ENCODE measurements around the gene MOSPD3.
"Not testable (repeated sequence)": the region's sequence is repeated elsewhere in the genome, so short reads cannot be mapped to it uniquely, and the experiment has no call there.

Gene MOSPD3, protein sequence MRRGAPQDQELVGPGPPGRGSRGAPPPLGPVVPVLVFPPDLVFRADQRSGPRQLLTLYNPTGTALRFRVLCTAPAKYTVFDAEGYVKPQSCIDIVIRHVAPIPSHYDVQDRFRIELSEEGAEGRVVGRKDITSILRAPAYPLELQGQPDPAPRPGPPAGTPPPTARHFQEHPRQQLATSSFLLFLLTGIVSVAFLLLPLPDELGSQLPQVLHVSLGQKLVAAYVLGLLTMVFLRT

DNA sequence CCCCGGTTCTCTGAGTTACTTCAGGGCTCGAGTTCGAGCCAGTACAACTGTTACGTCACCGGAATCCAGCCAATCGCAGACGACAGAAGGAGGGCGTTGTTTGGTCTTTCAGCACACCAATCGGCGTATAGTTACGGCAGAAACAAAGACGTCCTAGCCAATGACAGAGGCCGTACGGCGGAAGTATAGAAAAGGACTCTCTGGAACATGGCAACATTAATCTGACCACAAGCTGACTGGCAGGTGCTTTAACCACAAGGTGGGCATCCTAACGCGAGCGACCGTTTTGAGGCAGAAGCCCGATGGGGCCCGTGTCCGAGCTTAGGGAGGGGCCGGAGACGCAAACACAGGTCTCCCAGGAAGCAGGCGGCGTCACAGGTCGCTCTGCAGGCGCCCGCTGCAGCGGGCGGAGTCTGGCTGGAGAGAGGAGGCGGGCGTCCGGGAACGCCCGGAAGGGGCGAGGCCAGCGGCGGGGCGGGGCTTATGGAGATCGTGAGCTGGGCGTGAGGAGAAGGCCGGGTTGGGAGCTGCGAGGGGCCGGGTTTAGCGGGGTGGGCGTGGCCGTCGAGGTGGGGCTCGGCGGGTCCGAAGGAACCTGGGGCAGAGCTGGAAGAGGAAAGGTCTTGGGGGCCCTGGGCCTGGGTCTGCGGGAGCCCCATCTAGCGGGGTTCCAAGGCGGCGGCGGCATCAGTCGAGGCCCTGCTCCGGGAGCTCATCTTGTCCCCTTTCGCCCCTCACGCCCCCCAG, at the start of gene MOSPD3:
MOSPD3 (plus strand) TSS at position 558 of the 747 bp plus-strand sequence. CDS start 252 bp downstream, outside the sequence.
- in situ Hi-C loops (cut with MboI; ENCODE audit: low sequenced_read_pairs): no loop called here

DNA sequence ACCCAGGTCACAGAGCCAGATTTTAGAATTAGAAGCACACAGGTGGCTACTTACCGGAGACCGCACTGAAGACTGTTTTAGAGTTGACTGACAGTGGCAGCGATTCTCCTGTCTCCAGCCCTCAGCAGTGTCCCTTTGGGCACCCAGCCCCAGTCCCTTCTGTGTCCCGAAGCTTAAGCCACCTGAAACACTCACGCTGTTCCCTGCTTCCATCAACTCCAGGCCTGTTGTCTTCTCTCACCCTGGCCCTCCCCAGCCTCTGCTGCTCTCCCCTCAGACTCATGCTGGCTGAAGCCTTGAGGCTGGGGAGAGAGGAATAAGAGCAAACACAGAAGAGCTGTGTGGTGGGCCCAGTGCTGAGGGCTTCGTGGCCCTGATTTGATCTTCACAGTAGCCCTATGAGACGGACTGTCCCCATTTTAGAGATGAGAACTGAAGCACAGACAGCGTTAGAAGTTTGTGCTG, 49.2 kb upstream of the MOSPD3 start:
- in situ Hi-C loops (cut with MboI; ENCODE audit: low sequenced_read_pairs): no loop called here

DNA sequence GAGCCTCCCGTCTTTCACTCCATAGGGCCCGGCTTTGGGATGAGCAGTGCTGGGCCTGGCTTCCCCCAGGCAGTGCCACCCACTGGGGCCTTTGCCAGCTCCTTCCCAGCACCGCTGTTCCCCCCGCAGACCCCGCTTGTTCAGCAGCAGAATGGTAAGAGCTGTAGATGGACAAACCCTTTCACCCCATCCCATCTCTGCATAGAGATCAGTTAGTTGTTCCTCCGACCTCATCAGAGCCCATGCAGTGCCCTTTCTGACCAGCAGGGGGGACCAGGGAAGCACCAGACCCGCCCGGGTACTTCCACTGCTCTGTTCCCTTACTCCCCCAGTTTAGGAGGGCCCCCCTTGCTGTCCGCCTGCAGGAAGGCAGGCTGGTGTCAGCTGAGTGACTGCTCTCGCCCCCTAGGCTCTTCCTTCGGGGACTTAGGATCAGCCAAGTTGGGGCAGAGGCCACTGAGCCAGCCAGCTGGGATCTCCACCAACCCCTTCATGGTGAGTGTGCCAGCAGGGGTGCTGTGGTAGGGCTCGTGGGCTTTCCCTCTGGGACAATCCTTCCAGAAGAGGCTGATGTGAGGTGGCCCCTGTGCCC, 48.4 kb upstream of the MOSPD3 start:
- in situ Hi-C loops (cut with MboI; ENCODE audit: low sequenced_read_pairs): no loop called here

DNA sequence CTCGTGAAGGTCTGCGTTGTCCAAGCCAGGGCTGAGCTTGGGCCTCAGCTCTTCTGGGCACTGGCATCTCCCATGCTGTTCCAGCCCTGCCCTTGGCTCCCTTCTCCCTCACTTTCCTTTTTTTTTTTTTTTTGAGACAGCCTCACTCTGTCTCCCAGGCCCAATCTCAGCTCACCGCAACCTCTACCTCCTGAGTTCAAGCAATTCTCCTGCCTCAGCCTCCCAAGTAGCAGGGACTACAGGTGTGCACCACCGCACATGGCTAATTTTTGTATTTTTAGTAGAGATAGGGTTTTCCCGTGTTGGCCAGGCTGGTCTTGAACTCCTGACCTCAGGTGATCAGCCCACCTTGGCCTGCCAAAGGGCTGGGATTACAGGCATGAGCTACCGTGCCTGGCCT, 47.9 kb upstream of the MOSPD3 start:
- in situ Hi-C loops (cut with MboI; ENCODE audit: low sequenced_read_pairs): not testable (repeated sequence)

DNA sequence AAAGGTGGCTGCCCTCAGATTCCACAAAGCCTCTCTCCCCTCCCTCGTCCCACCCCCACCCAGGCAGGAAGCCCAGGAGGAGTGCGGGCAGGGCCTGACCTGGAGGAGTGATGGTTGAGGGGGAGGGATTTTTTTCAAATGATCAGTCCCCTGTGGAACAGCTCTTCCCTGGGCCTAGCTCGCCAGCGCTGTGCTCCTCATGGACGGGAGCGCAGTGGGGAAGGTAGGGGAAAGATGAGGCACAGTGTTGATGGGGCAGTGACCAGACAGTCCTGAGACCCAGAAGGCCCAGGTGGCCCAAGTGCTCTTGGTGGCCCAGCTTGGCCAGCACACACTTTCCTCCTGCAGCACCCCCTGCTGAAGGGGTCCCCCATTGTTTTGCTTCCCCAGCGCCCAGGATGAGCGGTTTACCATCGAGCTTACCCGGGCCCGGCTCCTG, 47.2 kb upstream of the MOSPD3 start:
- in situ Hi-C loops (cut with MboI; ENCODE audit: low sequenced_read_pairs): no loop called here

DNA sequence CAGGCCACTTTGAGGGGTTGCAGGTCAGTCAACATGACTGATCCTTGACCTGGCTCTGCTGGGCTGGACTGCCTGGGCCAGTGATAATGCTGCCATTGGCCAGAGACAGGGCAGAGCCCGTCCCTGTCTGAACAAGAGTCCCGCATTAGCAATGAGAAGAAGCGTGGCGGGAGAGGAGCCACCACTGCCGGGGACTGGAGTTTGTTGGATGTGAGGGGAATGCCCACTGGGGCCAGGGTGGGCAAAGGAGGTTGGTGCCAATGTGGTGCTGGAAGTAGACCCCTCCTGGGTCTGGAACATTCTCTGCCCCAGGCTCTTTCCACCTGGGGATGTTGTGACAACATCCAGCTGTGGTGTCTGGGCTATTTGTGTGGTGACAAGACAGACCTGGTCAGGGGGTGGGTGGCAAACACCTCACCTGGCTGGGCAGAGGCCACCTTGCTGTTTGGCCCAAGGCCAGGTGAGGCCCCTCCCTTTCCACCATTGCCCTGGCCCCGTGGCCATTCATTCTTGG, 46.3 kb upstream of the MOSPD3 start:
- in situ Hi-C loops (cut with MboI; ENCODE audit: low sequenced_read_pairs): no loop called here

DNA sequence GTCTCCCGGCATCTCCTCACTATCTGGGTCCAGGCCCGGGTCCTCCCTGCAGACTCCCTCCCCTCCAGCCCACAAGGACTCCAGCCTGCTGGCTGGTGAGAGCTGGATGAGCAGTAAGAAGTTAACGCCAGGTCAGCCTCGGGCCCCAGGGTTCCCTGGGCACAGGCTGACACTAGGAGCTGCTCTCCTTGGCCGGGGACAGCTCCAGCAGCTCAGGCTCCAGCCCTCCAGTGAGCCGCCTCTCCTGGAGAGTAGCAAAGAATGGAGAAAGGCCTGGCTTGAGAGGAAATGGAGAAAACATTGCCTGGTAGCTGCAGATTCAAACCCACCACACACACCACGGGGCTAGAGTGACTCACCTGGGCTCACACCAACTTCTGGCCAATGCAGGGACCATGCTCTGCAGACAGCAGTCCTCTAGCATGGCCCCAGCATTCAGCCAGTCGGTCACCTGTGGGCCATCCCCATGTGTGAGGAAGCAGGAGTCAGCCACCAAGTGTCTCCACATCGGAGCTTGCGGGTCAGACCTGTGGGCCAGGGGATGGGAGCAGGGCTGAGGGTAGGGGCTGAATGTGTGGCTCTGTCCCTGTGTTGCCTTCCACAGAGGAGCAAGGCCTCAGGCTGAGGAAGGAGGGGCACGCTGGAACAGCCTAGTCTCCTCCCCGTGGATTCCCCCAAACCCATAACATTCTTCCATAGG, 45.2 kb upstream of the MOSPD3 start:
- in situ Hi-C loops (cut with MboI; ENCODE audit: low sequenced_read_pairs): no loop called here

DNA sequence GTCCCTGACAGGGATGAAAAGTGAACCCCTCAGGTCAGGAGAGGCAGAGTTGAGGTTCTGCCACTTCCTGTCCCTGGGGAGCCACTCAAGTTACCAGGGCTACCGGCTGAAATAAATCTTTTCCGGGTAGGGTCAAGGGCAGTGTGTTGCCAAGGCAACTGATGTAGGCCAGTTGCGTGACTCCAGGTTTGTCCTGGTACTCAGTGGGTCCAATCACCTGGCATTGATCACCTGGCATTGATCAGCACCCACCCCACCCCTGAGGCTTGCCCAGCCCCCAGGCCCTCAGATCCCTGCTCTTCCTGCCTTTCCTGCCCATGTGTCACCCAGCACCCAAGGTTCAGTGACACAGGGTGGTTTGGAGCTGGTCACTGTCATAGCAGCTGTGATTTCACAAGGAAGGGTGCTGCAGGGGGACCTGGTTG, 44.6 kb upstream of the MOSPD3 start:
- in situ Hi-C loops (cut with MboI; ENCODE audit: low sequenced_read_pairs): no loop called here

DNA sequence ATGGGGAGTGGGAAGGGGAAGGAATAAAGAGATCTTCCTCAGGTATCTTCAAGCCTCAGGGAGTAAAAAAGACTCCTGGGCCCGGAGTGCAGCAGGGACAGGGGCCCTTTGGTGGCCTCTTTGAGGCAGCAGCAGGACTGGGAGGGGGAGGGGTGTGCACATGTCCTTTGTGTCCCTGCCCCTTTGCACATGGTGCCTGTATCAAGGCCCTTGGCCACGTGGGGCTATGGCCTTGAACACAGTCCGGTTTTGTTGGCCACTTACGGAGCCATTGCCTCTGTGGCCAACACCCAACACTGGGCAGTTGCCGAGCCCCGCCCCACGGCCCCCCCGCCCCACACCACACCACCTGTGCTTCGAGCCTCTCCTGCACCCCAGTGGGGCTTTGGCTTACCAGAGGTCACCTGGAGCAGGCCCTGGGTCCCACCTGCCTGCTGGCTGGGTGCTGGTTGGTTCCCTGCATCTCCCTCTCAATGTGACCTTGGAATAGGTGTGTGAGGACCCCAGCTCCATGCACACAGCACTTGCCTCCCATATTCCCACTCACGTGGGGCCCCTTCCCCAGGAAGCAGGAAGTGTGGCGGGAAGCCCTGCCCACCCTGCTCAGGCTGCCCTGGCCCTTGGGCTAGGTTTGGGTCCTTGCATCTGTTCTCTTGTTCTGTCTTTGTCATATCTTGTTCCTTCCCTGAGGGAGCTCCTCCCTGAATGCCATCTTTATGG, 44.0 kb upstream of the MOSPD3 start:
- in situ Hi-C loops (cut with MboI; ENCODE audit: low sequenced_read_pairs): no loop called here

DNA sequence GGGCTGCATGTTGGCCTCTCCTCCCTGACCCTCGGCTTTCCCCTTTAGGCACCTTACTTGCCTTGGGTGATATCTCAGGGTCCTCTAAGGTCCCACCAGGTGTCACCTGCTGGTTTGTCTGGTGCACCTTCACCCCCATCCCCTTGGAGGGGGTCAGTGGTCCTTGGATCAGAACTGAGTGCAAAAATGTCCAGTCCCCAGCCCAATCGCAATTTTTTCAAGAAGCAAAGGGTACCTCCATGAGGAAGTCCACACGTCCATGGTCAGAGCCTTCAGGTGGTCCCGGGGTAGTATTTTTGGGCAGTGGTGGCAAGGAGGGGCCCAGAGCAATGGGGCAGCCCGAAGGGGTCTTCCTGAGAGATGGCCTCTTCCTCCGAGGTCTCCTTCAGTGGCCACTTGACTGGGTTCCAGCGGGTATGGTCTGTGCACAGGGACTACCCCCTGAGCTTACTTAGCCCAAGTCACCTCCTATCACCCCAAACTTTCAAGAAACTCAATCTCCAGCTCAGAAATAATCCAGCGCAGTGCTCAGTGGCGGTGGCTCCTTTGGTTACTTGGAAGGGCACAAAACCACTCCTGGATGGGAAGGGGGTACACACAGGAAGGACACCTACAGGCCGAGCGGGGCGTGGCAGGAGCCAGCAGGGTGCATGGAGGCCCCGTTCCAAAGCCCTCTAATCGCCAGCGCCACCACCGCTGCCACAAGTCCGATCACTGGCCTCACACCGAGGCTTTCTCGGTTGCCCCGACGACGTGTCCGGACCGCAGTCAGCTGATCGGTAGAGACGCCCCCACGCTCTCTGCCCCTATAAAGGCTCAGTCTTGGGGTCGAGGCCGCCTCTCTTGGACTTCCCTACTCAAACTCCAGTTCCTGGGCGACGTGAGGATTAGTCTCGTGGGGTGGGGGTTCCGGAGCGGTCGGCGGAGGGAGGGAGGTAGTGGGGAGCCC, 43.2 kb upstream of the MOSPD3 start:
- in situ Hi-C loops (cut with MboI; ENCODE audit: low sequenced_read_pairs): no loop called here

DNA sequence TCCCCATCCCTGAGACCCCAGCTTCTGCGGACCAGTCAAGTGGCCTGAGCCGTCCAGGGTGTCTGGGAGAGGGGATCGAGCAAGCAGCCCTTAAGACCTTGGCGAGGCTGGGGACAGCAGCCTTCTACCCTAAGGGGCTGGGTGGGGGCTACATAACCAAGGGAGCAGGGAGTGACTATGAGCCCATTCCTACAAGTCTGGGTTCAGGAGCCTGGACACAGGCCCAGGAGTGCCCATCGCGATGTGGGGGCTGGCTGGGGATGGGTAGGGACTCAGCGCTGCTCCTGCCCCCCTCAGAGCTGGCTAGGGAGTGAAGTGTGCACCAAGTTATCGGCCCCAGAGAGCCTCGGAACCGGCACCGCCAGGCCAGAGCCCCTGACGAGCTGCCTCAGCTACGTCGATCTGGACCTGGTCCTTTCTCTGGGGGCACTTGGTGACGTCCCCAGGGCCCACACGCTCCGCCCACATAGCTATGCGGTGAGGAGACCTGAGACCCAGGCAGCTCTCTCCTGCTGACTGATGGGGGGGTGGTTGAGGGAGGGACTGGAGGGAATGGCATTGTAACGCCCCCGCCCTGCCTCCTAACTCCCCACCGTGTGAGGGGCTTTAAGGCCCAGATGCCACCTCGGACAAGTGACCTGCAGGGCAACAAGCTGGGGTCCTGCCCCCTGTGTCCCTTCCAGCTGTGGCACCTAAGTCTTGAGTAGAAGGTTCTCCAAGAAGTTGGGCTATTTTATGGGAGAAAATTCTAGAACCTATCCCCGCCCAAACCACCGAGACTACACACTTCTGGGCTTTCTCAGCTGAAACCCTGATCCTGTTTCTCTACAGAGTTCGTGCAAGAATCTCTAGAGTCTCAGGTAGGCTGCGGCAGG, 41.1 kb upstream of the MOSPD3 start:
- in situ Hi-C loops (cut with MboI; ENCODE audit: low sequenced_read_pairs): no loop called here

DNA sequence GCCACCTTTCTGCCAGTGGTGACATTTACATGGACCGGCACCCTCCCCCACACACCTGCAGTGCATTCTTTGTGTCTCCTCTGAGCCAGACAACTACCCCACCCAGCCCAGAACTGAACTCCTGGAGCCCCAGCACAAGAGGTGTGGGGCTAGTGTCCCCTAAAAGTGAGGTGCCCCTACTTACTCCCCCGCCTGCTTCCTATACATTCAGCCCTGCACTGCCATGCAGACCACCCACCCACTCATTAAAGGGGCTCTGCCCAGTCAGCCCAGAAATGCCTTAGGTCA, 40.6 kb upstream of the MOSPD3 start:
- in situ Hi-C loops (cut with MboI; ENCODE audit: low sequenced_read_pairs): no loop called here

DNA sequence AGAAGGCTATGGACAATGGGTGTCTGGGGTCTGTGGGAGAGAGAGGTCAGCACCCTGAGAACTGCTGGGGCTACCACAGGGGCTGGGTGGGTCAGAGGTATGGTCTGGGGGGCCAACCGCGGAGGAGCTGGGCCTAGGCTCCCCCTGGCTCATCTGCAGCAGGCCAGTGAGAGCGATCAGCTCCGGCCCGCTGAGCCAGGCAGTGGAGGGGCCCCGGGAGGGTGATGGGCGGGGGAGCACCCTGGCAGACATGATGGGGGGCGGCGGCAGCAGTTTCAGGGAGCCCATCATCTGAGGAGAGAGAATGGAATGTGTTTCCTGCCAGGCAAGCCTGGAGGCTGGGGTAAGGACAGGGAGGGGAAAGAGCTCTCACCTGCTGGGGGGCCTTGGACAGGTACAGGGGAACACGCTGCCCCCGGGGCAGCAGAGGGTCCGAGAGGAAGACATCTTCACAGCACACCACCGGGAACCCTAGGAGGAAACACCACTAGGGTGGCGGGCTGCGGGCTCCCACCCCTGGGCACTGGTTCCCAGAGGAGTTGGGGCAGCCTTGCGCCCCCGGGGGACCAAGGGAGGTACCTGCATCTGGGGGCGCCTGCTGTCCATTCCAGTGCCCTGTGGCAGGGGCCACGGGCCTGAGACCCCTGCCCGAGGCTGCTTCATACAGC, 39.9 kb upstream of the MOSPD3 start:
- in situ Hi-C loops (cut with MboI; ENCODE audit: low sequenced_read_pairs): no loop called here

DNA sequence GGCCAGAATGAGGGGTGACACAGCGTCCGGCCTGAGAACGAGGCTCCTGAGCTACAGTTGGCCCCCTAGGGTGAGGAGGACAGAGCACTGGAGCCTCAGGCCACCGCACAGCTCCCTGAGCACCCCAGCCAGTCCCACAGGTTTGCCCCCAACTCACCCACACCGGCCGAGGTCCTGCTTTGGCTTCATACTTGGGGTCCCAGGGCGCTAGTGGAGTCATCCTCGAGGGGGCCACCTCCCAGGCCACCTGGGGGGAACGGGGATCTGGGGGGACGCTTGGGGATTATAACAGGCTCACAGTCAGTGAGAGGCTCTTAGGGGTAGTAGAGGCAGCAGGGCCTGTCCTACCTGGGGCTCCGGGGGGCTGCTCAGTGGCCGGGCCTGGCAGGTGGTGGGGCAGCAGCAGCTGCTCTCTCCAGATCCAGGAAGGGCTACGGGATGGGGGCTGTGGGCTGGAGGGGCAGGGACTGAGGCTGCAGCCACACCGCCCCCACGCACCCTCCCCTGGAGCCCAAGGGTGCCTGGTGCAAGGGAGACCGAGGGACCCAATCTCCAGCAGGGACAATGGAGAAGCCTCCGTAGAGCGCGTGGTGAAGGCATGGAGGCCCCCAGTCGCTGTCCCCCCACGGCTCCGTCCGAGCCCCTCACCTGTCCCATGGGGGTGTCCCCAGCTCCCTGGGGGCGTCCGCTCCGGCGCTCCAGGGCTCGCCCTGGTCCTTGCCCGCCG, 39.2 kb upstream of the MOSPD3 start:
- in situ Hi-C loops (cut with MboI; ENCODE audit: low sequenced_read_pairs): no loop called here

DNA sequence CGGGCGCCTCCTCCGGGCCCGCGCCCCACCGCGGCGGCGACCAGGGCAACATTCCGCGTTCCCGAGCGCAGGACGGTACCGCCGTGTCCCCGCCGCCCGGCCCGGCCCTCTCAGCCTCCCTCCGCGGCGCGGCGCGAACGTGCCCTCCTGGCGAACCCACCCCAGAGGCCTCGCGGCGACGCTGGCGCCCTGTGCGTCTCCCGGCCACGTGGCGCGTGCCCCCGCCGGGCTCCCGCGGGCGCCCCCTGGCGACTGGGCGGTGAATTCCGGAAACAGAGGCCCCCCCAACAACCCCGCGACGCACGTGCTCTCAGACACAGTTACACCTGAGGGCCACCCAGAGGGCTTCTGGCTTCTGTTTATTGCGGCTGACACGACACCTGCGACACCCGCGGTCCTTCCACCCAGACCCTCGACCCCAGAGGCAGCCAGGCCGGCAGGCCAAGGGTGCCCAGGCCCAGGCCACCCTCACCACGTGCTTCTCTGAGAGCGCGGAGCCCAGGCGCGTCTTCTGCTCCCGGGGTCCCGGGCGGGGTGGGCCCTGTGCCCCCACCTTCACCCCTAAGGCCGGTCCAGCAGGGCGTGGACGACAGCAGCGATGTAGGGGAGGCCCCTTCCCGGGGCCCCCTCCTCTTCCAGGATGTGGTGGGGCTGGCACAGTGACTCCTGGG, 38.5 kb upstream of the MOSPD3 start, which contains the start of gene SAP25:
SAP25 (minus strand) TSS at position 210 of the 671 bp plus-strand sequence; CDS start at position 52, 158 bp downstream.
- in situ Hi-C loops (cut with MboI; ENCODE audit: low sequenced_read_pairs): no loop called here

DNA sequence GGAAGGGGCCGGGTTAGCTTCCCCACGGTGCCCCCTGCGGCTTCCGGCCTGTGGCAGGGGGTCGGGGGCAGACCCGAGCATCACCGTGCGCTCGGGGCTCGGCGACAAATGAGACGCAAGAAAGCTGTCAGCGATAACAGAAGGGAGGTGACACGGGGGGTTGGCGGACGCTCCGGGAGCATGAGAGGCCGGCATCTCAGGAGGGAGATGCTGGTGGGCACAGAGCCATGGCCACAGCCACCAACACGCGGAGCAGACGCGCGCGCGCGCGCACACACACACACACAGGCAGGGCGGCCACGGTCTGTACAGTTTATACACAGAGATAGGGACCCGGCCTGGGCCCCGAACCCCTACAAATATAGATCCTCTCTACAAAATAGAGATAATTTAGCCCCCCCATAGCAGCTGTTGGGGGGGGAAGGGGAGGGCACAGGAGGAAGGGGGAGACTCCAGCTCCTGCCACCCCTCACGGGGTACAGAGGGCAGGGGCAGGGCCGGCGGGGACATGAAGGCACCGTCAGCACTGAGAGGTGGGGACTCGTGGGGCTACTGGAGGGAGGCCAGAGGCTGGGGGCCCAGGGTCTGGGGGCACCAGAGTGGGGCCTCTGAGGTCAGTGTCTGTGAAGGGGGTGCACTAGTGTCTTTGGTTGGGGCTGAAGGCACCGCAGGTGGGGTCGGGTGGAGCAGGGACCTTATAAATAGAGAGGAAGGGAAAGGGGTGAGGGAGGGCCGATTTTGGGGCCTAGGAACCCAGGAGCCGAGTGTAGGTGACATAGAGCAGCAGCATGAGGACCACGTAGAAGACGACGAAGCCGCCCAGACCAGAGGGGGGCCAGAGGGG, 37.8 kb upstream of the MOSPD3 start:
- in situ Hi-C loops (cut with MboI; ENCODE audit: low sequenced_read_pairs): no loop called here
